A549 (cell line): Measurements from ENCODE around the gene TTYH2.

ENCODE experiments used
- EP300 ChIP-seq, 2 experiments: fragments of >200 bp; sonication (Bioruptor Twin); formaldehyde crosslinking; IDR thresholded peaks; 2 replicates in 1 of 2; 3 replicates in 1 of 2; pipeline ENCODE4 v1.6.1; 2016 to 2017
- HDAC2 ChIP-seq: fragments of 200-600 bp; sonication (generic); IDR thresholded peaks from 2 replicates; pipeline ENCODE4 v1.6.1; 2016
- HOXA7 ChIP-seq: fragments of 250-450 bp; sonication (Bioruptor Pico); IDR thresholded peaks from 2 replicates; pipeline ENCODE4 v1.5.0; 2020; ENCODE audit warnings: mild to moderate bottlenecking, moderate library complexity
- POLR2A ChIP-seq: IDR thresholded peaks from 2 replicates; pipeline ENCODE4 v1.6.1; 2012; ENCODE audit warnings: mild to moderate bottlenecking, low read length
- TP53 ChIP-seq: fragments of 250-450 bp; sonication (Bioruptor Pico); IDR thresholded peaks from 2 replicates; pipeline ENCODE4 v1.5.0; 2021; ENCODE audit warnings: mild to moderate bottlenecking, moderate library complexity
- TF ChIP-seq, protein P1 (sequence below): fragments of >200 bp; sonication (Bioruptor Twin); formaldehyde crosslinking; IDR thresholded peaks from 3 replicates; pipeline ENCODE4 v1.5.1; 2016

DNA sequence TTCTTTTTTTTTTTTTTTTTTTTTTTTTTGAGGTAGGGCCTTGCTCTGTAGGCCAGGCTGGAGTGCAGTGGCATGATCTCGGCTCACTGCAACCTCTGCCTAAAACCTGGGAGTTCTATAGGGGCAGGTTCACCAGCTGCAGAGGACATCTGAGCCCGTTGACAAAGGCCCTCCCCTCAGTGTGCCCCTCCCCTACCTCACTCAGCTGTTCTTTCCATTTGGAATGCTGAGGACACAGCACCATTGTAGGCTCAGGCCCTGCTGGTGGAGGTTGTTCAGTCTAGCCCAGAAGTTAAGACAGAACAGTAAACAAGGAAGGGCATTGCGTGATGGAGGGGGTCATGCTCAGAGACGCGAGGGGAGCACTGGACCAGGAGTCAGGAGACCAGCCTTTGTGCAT, 90.8 kb downstream of the TTYH2 start:
- TF ChIP-seq, protein P1, sequence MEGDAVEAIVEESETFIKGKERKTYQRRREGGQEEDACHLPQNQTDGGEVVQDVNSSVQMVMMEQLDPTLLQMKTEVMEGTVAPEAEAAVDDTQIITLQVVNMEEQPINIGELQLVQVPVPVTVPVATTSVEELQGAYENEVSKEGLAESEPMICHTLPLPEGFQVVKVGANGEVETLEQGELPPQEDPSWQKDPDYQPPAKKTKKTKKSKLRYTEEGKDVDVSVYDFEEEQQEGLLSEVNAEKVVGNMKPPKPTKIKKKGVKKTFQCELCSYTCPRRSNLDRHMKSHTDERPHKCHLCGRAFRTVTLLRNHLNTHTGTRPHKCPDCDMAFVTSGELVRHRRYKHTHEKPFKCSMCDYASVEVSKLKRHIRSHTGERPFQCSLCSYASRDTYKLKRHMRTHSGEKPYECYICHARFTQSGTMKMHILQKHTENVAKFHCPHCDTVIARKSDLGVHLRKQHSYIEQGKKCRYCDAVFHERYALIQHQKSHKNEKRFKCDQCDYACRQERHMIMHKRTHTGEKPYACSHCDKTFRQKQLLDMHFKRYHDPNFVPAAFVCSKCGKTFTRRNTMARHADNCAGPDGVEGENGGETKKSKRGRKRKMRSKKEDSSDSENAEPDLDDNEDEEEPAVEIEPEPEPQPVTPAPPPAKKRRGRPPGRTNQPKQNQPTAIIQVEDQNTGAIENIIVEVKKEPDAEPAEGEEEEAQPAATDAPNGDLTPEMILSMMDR: no peak
- TF ChIP-seq TP53 (no peak), POLR2A (no peak), HOXA7 (no peak), EP300 (IDR thresholded peaks at IDR 0.05) (no peak), HDAC2 (no peak)
